Measurements from ENCODE around the gene RNF144B. TPM values are rescaled to one million over a fixed set of nuclear protein-coding genes. Genes with fewer than 3 reads are reported as not detected.

The RNF144B gene
- total RNA-seq, 1 experiment from 2014 or later = 8.2 TPM

GRCh38 chr6:18339599-18339998 is 47.6 kb upstream of the RNF144B start:
- CTCF ChIA-PET = no interaction called here
- TF ChIP-seq MXD4 (CRISPR knock-in tag; IDR thresholded peaks at IDR 0.05; ENCODE audit: borderline replicate concordance) = no peak
- no peak for TF ChIP-seq ZNF396 (CRISPR knock-in tag; IDR thresholded peaks at IDR 0.05; ENCODE audit: borderline replicate concordance)
- no peak for TF ChIP-seq ATF2 (CRISPR knock-in tag; IDR thresholded peaks at IDR 0.05; ENCODE audit: borderline replicate concordance, low read depth)
- no peak for TF ChIP-seq FOXK1 (CRISPR knock-in tag; IDR thresholded peaks at IDR 0.05)
- no peak for TF ChIP-seq SMAD3 (CRISPR knock-in tag; IDR thresholded peaks at IDR 0.05; ENCODE audit: borderline replicate concordance)
- TF ChIP-seq ZBTB21 (CRISPR knock-in tag; IDR thresholded peaks at IDR 0.05; ENCODE audit: borderline replicate concordance) = no peak
- no peak for TF ChIP-seq STAT6 (CRISPR knock-in tag; conservative IDR thresholded peaks at IDR 0.05; ENCODE audit: low read depth)
- no peak for TF ChIP-seq ETV6 (CRISPR knock-in tag; IDR thresholded peaks at IDR 0.05)
- peaks cover 4% of the 10 kb centered on the region; the same call in 1 of the 2 replicates for H3K36me3 Mint-ChIP-seq
- H3K9me3 Mint-ChIP-seq = peaks cover 4% of the 10 kb centered on the region; the same call in 1 of the 2 replicates
- peaks cover 37% of the 10 kb centered on the region for H3K4me1 Mint-ChIP-seq
- ATAC-seq = no peak
- no peak overlapping the region for H3K27ac Mint-ChIP-seq
- no peak for DNase-seq (ENCODE audit: low spot score)
- POLR2A ChIA-PET = no interaction called here
- no peak overlapping the region for H3K4me3 Mint-ChIP-seq
- H3K27me3 Mint-ChIP-seq (ENCODE audit: low read depth) = no peaks in the 10 kb centered on the region

- CTCF ChIA-PET = interaction anchor here (0.7 kb wide), 1 partner anchor 148 kb away, joined by 3 read pairs; no protein-coding TSS in a partner anchor
- no peak overlapping the region for H3K4me3 Mint-ChIP-seq
- no peak for TF ChIP-seq FOXP4 (CRISPR knock-in tag; IDR thresholded peaks at IDR 0.05)
- no peak for TF ChIP-seq ELF4 (CRISPR knock-in tag; IDR thresholded peaks at IDR 0.05; ENCODE audit: low read depth)
- TF ChIP-seq FOXJ3 (CRISPR knock-in tag; IDR thresholded peaks at IDR 0.05; ENCODE audit: borderline replicate concordance) = no peak
- TF ChIP-seq ERG (CRISPR knock-in tag; IDR thresholded peaks at IDR 0.05) = no peak
- TF ChIP-seq FOXP1 (CRISPR knock-in tag; IDR thresholded peaks at IDR 0.05; ENCODE audit: borderline replicate concordance) = no peak
- TF ChIP-seq IRF1 (CRISPR knock-in tag; IDR thresholded peaks at IDR 0.05) = no peak
- no peak for TF ChIP-seq OVOL2 (CRISPR knock-in tag; IDR thresholded peaks at IDR 0.05; ENCODE audit: borderline replicate concordance)
- no peak for TF ChIP-seq ZNF281 (CRISPR knock-in tag; IDR thresholded peaks at IDR 0.05)
- no peak for TF ChIP-seq FOXK1 (CRISPR knock-in tag; IDR thresholded peaks at IDR 0.05)
- no peak for TF ChIP-seq ZNF138 (CRISPR knock-in tag; conservative IDR thresholded peaks at IDR 0.05)
- TF ChIP-seq JAZF1 (CRISPR knock-in tag; IDR thresholded peaks at IDR 0.05) = no peak
- TF ChIP-seq CTCF (IDR thresholded peaks at IDR 0.05) = no peak
- TF ChIP-seq CBFB (CRISPR knock-in tag; IDR thresholded peaks at IDR 0.05; ENCODE audit: low read depth) = no peak
Measured at GRCh38 chr6:18340781-18341551, 46.2 kb upstream of the RNF144B start.

More at GRCh38 chr6:18340781-18341551, 46.2 kb upstream of the RNF144B start:
- POLR2A ChIA-PET = no interaction called here
- no peak for DNase-seq (ENCODE audit: low spot score)
- H3K4me1 Mint-ChIP-seq = peaks cover 34% of the 10 kb centered on the region
- no peaks in the 10 kb centered on the region for H3K27me3 Mint-ChIP-seq (ENCODE audit: low read depth)
- H3K36me3 Mint-ChIP-seq = peaks cover 4% of the 10 kb centered on the region; the same call in 1 of the 2 replicates
- no peak overlapping the region for H3K27ac Mint-ChIP-seq
- peaks cover 4% of the 10 kb centered on the region; the same call in 1 of the 2 replicates for H3K9me3 Mint-ChIP-seq
- no peak for ATAC-seq

Measured in WTC11 (cell line).